GM19328 (cell line): ENCODE measurements around the gene IFRD1.
"Not testable (repeated sequence)": the region's sequence is repeated elsewhere in the genome, so short reads cannot be mapped to it uniquely, and the experiment has no call there.

ENCODE experiments used
- ATAC-seq: cut with Tn5 transposase; IDR thresholded peaks from one replicate; pipeline ENCODE4 v1.9.1; 2021; ENCODE audit warnings: mild to moderate bottlenecking, moderate library complexity; ENCODE audit not compliant: unreplicated experiment

Gene IFRD1

DNA sequence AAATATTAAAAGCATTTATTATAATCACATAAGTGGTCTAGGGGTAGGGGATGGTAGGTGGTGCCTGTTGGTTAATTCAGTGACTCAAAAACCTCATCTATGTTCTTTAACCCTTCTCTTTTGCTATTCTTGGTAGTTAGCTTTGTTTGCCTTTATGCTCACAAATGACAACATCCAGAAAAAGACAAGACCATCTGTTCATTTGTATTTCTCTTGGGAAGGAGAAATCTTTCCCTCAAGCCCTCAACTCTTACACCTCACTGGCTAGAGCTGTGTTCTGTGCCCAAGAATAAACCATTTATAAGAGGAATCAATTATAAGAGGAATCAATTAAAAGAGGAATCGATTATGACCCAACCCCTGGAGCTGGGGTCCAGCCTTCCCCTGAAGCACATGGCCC is 10.8 kb upstream of the IFRD1 start:
- no peak for ATAC-seq

DNA sequence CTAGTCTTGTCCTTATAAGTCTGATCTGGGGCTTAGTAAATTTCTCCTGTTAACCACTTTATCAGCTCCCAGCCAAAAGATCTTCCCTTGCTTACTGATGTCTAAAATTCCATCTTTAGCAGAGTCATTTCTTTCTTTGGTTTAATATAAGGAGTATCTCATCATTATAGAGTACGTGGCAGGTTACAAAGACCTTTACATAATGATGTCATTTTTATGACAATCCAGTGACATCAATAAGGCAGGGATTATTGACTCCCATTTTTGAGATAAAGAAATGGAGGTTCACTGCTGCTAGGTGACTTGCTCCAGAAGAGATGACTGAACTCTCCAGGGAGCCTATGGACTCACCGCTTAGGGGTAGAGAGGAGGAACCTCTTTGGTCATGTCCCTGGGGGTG is 8.1 kb upstream of the IFRD1 start:
- no peak for ATAC-seq

DNA sequence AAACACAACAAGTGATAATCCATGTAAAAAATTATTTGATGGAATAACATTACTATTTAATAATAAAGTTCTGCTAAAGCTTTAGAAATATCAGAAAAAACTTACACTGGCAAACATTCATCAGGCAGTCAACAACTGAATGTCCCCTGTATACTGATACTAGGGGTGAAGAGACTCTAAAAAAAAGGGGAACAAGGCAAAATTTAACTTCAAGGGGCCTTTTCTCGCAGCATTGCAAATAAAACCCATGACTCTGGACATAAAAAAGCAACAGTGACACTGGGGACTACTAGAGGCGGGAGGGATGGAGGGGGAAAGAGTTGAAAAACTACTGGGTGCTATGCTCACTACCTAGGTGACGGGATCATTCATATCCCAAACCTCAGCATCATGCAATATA is 5.8 kb upstream of the IFRD1 start:
- no peak for ATAC-seq

DNA sequence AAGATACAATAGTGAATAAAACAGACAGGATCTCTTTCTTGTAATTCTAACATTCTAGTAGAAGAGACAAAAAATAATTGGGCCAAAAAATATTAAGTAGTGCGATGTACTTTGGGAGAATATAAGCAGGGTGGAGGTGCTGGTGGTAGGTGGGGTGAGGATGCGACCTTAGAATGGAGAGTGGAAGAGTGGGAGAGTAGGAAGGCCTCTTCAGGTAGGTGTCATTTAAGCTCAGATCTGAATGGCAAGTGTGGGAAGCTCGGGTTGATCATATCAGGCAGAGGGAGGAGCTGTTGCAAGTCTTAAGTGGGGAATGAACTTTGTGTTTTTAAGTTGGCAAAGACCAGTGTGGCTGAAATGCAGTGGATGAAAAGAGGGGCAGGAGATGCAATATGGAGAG is 3.8 kb upstream of the IFRD1 start:
- no peak for ATAC-seq

DNA sequence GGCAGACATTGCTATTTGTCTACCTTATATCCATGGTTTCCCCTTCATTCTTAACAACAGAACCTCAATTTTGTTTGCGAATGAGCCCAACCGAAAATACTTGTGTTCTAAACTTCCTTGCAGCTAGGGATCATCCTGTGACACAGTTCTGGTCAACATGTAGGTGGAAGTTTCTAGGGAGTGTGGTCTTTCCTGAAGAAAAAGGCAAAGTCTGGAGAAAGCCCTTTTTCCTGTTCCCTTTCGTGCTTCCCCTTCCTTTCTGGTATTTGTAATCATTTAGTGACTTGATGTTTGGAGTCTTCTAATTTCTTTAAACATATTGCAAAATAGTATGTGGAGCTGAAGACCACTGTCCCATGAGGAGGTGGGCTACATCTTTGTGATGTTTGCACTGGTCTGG is 2.9 kb upstream of the IFRD1 start:
- no peak for ATAC-seq

DNA sequence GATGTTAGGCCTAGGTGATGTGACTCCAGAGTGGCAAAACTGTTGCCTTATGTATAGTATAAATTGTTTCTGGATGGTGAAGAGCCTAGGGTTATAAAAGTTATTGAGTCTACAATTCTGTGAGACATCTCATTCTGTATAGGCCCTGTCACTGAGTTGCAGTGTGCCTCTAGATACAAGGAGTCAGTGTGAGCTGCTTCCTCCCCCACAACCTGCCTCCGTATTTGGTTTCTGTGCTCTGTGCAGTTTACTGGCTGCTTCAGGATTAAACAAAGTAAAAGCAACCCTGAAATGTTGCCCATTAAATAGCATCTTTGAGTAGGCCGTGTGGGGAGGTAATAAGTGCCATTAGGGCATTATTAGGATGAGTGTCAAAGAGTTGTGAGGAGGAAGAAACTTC is 1.9 kb upstream of the IFRD1 start:
- no peak for ATAC-seq

DNA sequence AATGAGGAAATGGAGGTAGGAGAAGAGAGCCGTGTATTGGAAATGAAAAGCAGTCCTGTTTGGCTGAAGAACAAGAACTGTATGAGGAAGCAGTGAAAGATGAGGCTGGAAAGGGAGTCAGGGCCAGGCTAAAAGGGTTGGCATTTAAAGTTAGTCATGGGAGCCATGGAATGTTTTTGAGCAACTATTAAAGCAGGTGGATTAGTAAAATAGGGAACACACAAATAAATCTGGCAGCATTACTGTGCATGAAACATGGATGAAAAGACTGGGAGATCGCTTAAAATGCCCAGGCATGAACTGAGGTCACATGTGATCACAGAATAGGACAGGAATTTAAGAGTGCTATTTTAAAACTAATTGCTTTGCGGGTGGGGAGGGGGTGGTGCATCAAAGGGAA is 1.4 kb upstream of the IFRD1 start:
- no peak for ATAC-seq

DNA sequence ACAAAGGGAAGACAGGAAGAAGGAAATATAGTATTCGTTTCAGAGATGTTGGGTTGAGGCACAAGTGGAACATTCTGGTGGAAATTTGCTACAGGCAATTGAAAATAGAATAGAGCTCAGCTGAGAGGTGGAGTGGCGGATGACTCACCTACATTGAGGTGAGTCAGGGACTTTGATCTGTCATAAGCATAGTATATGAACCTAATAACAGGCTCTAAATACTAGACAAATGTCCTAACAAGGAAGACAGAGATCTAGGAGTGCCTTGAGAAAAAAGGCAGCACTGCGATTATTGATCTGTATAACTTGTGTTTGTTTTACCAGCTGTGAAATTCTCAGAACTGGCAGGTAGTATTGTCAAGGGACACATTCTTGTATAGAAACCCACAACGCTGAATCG is 907 bp upstream of the IFRD1 start:
- ATAC-seq, result no peak

DNA sequence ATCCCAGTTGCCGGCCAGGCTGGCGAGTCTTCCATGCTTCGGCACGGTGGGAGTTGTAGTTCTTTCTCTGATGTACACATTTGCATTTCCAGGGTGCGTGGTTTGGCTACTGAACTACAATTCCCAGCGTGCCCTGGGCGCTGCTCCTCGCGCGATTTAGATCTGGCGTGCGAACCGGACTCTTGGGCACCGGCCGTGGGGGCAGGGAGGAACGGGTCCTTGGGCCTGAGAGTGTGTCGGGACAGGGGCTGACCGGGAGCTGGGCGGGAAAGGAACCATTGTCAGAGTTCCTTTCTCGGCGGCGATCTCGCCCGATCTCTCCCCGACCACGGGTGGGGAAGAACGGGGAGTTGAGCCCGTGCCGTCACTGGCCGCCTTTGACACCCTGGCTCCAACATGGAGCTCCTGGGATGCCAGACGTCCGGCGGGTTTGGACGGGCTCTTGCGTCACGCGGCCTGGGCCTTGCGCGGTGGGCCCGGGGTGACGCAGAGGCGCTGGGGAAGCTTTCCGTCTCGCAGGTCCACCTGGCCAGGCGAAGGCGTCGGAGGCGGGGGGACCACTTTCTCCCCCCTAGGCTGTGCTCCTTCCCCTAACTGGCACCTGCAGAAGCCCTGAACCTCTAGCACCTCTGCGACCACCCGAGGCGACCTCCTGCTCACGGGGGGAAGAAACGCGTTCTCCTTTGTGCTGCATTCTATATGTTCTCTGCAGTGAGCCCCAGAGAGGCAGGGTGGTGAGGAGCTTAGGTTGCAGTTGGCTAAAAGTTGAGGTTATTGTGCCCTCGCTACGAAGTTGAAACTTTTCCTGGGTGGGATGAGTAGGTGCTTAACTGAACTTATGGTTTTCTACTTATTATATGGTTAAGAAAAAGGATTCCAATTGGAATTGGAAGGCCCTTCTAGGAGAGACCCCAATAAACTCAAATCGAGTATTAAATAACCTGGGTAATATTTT is 824 bp downstream of the IFRD1 start:
- peak; percentile 80 for ATAC-seq

DNA sequence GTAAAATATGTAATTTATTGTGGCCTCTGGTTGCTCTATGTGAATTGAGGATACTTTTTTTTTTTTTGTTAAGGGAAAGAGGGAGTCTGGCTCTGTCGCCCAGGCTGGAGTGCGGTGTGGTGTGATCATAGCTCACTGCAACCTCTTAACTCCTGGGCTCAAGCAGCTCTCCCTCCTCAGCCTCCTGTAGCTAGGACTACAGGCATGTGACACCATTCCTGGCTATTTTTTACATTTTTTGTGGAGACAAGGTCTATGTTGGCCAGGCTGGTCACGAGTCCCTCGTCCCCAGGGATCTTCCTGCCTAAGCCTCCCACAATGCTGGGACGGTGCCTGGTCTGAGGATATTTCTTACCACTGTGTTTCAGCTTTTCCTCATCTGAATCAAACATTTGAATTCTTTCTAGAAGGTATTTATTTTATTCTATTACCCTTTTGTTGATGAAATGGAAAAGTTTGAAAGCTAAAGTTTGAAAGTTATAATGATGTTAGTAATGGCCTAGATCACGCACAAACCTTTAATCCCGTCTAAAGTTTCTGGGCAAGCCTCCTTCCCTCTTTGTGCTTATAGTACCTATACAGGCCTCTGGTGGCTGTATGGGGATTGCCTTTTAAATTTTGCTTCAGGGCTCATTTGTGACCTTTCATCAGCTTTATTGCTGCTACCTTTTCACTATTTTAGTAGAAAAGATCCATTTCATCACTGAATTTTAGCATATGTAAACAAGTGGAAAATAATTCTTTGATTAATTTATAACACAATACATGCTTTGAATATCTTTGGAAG is 2.0 kb downstream of the IFRD1 start:
- no peak for ATAC-seq

DNA sequence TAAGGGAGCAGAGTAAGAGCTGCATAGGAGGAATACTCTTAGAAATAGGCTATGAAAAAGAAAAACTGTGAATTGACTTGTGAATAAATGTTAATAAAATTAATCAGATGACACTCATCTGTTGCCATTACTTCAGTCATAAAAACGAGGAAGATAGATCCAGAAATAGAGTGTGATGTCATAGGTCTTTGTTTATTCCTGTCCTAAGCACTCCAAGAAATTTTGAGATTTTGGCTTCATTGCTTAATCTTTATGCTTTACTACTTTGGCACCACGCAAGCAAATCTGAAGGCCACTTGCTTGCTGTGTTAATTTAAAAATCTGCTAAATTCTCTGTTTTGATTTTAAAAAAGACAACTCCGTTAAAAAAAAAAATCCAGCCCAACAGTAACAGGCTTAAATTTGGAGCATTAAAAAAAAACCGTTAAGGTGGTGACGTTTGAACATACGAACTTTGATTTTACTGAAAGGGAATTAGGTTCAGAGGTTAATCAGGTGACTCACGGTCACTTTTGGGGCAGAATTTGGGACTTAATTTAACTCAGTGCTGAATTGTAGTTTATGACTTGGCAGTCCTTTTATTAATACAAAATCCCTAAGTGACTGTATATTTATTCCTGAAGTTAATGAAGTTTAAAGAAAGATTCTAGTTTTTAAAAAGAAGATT is 3.4 kb downstream of the IFRD1 start:
- no peak for ATAC-seq

DNA sequence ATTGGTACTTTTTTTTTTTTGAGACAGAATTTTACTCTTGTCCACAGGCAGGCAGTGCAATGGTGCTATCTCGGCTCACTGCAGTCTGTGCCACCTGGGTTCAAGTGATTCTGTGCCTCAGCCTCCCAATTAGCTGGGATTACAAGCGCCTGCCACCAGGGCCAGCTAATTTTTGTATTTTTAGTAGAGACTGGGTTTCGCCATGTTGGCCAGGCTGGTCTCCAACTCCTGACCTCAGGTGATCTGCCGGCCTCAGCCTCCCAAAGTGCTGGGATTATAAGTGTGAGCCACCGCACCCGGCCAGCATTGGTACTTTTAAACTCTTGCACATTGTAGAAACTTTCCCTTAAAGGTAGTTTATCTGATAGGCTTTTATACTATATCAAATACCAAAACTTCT is 3.9 kb downstream of the IFRD1 start:
- not testable (repeated sequence) for ATAC-seq

DNA sequence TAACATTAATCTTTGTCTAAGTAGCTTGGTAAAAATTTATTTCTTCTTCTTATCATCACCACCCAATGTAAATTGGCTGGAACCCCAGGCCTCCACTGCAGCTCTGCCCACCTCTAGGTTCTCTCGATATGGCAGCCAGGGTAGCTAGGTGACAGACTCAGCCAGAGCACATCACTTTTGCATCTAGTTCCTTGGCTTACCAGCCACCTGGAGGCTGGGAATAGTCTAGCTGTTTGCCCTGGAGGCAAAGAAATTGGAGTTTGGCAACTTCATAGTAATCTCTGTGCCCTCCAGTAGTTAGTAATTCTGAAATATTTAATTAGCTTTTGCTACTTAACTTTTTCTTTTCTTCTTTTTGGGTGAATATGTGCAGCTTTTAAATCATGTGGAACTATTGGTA is 9.4 kb downstream of the IFRD1 start:
- ATAC-seq, result no peak

DNA sequence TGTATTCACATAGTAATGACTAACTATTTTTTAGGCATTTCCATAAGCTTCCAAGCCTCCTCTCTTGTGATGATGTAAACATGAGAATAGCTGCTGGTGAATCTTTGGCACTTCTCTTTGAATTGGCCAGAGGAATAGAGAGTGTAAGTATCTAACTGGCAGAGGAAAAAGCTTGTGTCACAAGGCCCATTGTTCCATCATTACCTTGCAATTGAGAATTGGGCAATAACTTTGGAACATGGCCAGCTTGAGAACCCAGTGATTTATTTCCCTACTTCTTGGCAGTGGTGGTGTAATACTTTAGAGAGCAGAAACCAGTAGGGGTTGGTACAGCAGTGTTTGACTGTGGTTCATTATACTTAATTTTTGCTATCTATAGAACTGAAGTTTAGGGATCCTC is 12.0 kb downstream of the IFRD1 start:
- ATAC-seq, result no peak

DNA sequence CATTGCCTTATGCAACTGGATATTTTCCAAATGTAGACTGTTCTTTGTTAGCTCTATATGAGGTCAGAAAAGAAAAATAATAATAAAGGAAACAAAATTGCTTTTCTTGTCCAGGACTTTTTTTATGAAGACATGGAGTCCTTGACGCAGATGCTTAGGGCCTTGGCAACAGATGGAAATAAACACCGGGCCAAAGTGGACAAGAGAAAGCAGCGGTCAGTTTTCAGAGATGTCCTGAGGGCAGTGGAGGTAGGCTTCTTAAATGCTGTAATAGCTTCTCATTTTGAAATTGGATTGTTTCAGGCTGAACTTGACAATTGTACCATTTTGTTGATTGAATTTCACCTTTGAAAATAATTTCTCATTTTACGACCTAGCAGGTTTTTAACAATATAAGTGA is 17.6 kb downstream of the IFRD1 start:
- no peak for ATAC-seq

DNA sequence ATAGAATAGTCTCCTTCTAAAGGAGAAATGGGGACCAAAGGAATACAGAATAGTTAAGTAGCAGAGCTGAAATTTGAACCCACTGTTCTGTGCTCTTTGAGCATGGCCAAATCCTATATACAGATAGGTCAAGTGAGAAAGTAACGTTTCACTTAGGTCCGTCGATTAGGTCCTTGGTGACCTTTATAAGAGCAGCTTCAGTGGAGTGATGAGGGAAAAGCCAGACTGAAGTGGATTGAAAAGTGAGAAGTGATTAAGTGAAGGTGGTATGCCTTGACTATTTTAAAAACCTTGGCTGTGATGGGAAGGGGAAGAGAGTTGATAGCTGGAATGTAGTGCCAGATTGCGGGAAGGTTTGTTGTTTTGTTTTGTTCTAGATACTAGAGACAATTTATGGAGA is 19.9 kb downstream of the IFRD1 start:
- no peak for ATAC-seq

DNA sequence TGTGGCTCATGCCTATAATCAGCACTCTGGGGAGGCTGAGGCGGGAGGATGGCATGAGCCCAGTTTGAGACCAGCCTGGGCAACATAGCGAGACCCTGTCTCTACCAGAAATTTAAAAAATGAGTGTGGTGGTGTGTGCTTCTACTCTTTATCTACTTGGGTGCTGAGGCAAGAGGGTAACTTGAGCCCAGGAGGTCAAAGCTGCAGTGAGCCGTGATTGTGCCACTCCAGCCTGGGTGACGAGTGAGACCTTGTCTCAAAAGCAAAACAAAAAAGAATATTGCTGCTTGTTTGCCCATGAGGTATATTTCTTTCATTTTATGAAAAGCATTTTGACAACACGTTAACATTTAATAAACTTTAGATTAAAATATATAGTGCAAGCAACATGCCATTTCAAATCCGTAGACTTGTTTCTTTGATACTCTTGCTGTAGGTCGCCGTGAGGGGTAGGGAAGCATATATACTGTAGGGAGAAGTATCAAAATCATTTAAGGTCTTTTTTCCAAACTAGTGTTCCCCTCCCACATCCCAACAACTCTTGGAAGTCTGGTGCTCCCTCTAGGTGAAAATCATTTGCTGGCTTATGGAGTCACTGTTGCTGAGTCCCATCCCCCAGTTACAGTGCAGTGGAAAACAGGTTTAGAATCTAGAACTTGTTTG is 26.3 kb downstream of the IFRD1 start:
- no peak for ATAC-seq

DNA sequence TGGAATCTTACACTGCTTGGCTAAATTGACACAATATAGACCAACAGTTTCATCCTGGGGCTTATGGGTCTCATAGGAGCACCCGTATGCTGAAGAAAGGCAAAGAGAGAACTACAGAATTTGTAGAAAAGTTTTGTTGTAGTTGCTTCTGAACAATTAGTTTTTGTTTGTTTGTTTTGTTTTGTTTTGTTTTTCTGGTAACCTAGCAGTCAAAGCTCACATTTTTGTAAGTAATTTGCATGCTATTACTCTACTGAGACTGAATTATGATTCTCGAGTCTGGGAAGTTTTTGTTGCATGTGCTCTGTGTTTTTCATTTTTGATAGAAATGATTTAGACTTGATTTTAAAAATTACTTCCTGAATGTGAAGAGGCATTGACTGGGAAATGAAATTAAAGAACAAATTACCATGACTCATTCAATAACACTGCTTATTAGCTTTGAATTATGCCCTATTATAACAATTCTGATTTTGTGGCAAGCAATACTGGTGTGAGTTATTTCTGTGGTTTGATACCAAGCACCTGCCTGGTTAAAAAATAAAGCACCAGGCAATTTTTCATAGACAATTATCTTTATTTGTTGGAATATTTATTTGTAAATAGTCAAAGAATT is 31.0 kb downstream of the IFRD1 start:
- ATAC-seq, result no peak

DNA sequence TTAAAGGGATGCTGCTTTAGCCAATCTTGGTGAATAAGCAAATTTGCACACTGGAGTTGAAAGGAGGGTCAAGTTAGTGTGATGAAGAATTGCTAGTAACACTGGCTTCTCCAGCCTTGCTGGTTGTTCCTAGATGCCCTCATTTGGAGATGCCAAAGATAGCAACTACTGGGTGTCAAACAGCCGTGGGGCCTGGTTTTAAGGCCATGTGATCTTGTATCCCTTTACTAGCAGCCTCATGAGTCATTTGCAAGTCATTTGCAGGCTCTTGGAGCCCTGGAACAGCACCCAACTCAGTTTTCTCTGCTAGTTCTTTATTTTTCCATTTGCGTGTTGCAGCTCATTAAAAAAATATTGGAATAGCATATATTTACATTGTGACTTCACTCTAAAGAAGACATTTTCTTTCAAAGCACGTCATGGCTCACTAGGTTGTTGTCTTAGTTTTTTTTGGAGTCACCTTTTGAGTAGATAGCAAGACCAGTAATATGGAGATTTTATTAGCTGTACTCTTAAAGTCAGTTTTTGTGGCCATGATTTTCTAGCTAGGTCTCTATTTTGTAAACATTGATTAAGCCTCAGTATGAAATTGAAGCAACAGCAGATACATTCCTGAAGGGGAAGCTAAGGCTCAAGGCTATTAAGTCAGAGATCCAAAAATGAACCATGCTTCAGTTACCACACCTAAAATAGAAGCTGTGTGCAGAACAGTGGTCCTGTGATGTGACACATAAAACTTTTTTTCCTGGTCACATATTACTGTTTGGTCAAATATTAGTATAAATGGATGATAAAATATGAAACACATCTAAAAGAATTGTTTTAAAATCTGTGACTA is 31.8 kb downstream of the IFRD1 start:
- ATAC-seq, result no peak

DNA sequence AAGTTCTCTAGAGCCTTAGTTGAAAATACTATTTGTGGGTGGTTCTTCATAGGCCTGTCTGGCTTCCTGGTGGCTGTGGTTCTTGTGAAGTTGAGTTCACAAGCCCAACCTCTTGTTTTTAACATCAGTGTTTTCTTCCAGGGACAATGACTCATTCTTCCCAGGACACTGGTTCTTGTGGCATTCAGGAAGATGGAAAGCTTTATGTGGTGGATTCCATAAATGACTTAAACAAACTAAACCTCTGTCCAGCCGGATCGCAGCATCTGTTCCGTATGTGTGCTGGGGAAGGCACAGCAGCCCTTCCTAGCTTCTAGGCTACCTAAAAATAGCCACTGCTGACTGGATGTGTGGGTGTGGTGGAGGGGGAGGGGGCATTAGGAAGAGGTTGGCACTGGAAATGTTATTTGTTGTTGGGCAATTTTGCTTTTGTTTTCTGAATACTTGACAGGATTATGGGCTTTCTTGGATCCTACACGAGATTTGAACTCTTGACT is 34.5 kb downstream of the IFRD1 start:
- no peak for ATAC-seq
